Activated CD4-positive, CD25-positive, alpha-beta regulatory T cell treated with anti-CD3 and anti-CD28 coated beads, Interleukin-2, amount 50 U/mL, for 24 hours (primary cell): ENCODE results near the gene CCDC69.

Source experiments
- ATAC-seq, 2 donors: fragments of 150-1000 bp; cut with Tn5 transposase; one replicate each; pipeline ENCODE4 v1.10.0; 2021; ENCODE audit warnings: mild to moderate bottlenecking in 1 of 2, moderate library complexity in 1 of 2

Gene CCDC69

DNA sequence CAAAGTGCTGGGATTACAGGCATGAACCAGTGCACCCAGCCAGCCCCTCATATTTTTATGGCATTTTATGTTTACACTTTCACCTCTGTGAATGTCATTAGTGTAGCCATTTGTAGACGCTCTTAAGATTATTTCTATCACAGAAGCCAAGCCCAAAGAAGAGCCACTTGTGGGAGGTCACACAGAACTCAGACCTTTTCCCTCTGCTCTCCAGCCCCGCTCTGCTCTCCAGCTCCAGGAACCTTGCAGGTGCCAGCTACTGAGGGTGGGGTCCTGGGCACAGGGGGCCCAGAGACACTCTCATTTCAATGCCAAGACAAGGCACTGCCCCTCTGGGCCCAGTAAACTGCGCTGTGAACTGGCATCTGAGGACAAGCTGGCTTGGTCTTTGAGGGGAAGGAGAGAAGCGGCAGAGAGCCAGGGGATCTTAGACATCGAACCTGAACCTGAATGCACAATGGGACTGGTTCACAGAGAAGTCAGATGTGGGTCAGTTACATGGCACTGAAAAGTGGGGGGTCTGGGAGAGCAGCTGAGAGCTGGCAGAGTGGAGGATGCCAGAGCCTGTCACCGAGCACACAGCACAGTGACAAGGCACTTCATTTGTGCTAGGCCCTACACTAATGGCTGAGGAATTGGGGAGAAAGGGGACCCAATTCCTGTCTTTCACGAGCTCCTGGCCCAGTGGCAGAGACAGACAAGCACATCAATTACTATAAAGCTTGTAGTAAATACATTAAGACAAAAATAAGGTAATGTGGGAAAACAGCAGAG is 83.0 kb downstream of the CCDC69 start:
- no peak for ATAC-seq

DNA sequence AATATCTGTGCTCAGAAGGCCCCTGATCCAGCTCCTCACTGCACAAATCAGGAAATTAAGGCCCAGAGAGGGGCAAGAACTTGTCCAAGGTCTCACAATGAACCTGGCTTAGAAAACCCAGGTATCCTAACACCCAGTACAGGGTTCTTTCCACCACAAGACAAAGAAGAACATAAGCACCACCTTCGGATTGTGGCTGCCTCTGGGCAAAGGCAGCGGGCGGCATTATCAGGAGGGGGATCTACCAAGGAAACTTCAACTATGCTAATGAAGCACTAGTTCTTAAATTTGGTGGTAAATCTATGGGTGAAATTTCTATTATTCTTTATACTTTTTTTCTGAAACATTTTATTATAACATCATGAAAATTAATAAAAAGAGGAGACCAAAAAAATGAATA is 84.2 kb downstream of the CCDC69 start:
- ATAC-seq: no peak

DNA sequence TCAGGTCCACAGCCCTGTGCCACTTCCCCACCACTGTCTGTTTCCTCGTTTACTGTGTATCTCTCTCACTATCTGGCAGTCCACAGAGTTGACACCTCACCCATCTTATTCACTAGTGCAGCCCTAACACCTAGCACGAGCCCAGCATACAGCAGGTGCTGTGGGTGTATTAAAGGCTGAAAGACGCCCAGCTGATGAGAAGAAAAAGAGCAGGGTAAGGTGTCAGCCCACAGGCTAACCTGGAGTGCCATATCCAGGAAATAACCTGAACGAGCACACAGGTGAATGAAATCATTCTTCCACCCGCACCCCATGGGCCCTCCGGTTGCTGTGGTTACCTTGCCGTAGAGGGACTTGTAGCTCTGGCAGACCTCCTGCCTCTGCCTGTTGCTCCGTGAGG is 84.9 kb downstream of the CCDC69 start:
- ATAC-seq: no peak

DNA sequence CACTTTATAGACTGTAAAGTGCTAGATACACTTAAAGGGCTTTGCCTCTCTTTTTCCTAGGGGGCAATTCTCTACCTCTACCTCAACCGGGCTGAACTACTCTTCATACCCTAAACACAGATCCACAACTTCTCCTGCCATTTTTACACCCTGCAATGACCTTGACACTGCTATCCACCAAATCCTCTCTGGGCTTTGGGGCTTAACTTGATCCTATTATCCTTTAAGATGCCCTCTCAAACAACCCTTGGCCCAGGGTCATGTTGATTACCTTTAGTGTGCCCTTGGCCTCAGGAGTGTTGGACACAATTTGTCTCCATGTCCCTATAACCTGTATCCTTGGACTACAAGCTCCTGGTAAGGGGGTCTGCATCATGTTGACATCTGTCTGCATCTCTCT is 85.8 kb downstream of the CCDC69 start:
- ATAC-seq: no peak

DNA sequence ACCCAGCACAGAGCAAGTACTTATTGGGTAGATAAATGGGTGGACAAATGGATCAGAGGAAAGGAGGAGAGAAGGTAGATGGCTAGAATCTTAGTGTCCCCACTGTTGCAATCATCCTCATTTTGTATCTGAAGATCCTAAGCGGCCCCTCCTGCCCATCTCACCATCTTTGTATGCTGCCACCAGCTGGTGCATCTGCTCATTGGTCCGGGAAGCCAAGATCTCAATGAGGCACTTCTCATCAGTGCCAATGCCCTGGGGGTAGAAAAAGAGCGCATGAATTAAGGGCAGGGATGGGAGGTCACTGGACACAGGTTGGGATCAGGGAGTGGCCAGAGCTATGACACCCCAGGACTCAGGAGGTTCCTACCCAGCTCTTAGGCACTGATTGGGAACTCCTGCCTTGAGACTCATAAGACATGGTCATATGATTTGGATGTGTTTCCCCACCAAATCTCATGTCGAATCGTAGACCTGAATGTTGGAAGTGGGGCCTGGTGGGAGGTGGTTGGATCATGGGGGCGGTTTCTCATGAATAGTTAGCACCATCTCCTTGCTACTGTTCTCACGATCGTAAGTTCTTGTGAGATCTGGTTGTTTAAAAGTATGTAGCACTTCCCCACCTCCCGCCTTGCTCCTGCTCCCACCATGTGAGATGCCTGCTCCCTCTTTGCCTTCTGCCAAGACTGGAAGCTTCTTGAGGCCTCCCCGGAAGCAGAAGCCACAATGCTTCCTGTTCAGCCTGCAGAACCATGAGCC is 86.6 kb downstream of the CCDC69 start:
- ATAC-seq: no peak

- no peak for ATAC-seq
Measured at GRCh38 chr5:151134228-151134627, 89.7 kb downstream of the CCDC69 start.

DNA sequence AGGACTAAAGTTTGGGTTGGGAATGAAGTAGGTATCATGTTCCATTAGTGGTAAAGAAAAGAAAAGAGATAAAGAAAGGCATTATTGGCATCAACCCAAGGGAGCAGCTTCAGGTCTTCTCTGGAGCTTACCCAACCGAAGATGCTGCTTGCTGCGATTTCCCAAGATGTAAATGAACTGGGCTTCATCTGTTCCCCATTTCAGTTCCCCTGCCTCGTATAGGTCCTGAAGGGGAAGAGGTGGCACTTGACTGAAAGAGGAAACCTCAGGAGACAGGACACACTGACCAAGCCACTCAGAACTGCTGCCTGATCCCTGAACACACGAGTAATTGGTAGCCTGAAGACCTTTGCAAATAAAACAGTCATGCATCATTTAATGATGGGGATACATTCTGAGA is 90.9 kb downstream of the CCDC69 start:
- ATAC-seq: no peak
